ENCODE measurements around the gene LDLRAD4.

Gene LDLRAD4

GRCh38 chr18:13500227-13500865, 281.8 kb downstream of the LDLRAD4 start:
- Histone ChIP-seq H3K23ac (ENCODE audit: low read depth, low read length, poor library complexity) (no peak overlapping the region), H3K9ac (ENCODE audit: low read depth, low read length, poor library complexity) (no peak overlapping the region), H4K91ac (ENCODE audit: low read depth, low read length, poor library complexity) (no peak overlapping the region), H3K4me1 (ENCODE audit: control insufficient read depth in 2 of 2, insufficient read depth in 1 of 2, low read depth in 1 of 2, low read length in 2 of 2) (peaks cover 7 to 8% of the 10 kb centered on the region in 2 donors), H3K18ac (ENCODE audit: low read length) (peak overlapping the region; percentile 76), H3K14ac (ENCODE audit: low read length) (no peak overlapping the region), H3K4me3 (ENCODE audit: low read length in 2 of 2) (peak overlapping the region in 1 of 2 donors; percentile 16), H2AK5ac (ENCODE audit: low read depth, low read length) (no peak overlapping the region), H2BK15ac (ENCODE audit: low read length) (no peak overlapping the region), H4K8ac (ENCODE audit: low read depth, low read length) (no peak overlapping the region), H2BK12ac (ENCODE audit: low read length) (peak overlapping the region; percentile 8), H3K79me1 (ENCODE audit: low read depth, low read length) (no peaks in the 10 kb centered on the region), H3K27ac (replicated peaks; ENCODE audit: low read length) (no peak overlapping the region), H3K36me3 (replicated peaks in 1 of 2; ENCODE audit: control insufficient read depth in 2 of 2, insufficient read depth in 2 of 2, low read length in 2 of 2) (no peaks in the 10 kb centered on the region), H3K27me3 (ENCODE audit: control insufficient read depth in 3 of 3, insufficient read depth in 3 of 3, low read depth in 1 of 3, low read length in 3 of 3) (peaks cover 0 to 3% (median 0%) of the 10 kb centered on the region in 3 experiments), H3K4me2 (ENCODE audit: insufficient read depth, low read length, poor library complexity, severe bottlenecking) (peak overlapping the region; percentile 34), H2BK5ac (ENCODE audit: low read length) (no peak overlapping the region), H3K4ac (ENCODE audit: low read length) (no peak overlapping the region), H2BK120ac (ENCODE audit: low read depth, low read length) (no peak overlapping the region), H3K9me3 (replicated peaks in 1 of 2; ENCODE audit: control insufficient read depth in 2 of 2, insufficient read depth in 1 of 2, low read depth in 1 of 2, low read length in 2 of 2) (peaks cover 4 to 11% of the 10 kb centered on the region in 2 donors), H2AFZ (ENCODE audit: low read length) (peak overlapping the region; percentile 92)
- DNase-seq (ENCODE audit: low spot score): peak; percentile 24
- no CpG with 5 or more reads among the region's 23 CpGs for WGBS, 2 donors (ENCODE audit: extremely low coverage in 2 of 2, insufficient read length in 2 of 2, insufficient replicate concordance in 1 of 2)

GRCh38 chr18:13500869-13501542, 282.4 kb downstream of the LDLRAD4 start:
- no peak for DNase-seq (ENCODE audit: low spot score)
- no peak overlapping the region for H3K4me3 ChIP-seq (ENCODE audit: low read length in 2 of 2)

DNA sequence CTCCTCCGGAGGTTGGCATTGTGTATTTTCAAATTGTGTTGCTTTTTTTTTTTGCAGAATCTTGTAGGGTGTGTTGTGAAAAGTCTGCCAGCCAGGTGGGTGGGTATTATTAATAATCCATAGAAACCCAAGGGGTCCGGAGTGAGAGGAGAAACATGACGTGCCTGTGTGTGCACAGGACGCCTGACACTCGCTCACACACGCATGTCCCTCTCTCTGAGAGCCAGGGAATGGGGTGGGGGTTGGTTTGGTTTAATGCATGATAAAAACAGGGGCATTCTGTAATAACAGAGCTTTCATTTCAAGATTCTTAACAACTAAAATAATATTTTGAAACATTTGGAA, 283.0 kb downstream of the LDLRAD4 start:
- no peak overlapping the region for H2BK15ac ChIP-seq (ENCODE audit: low read length)
- peaks cover 0 to 3% (median 0%) of the 10 kb centered on the region in 3 experiments for H3K27me3 ChIP-seq (ENCODE audit: control insufficient read depth in 3 of 3, insufficient read depth in 3 of 3, low read depth in 1 of 3, low read length in 3 of 3)
- peaks cover 7 to 11% of the 10 kb centered on the region in 2 donors for H3K9me3 ChIP-seq (replicated peaks in 1 of 2; ENCODE audit: control insufficient read depth in 2 of 2, insufficient read depth in 1 of 2, low read depth in 1 of 2, low read length in 2 of 2)
- H2BK12ac ChIP-seq (ENCODE audit: low read length): no peak overlapping the region
- H3K4me2 ChIP-seq (ENCODE audit: insufficient read depth, low read length, poor library complexity, severe bottlenecking): no peak overlapping the region
- no peaks in the 10 kb centered on the region for H3K79me1 ChIP-seq (ENCODE audit: low read depth, low read length)
- H4K91ac ChIP-seq (ENCODE audit: low read depth, low read length, poor library complexity): no peak overlapping the region
- no peak overlapping the region for H3K14ac ChIP-seq (ENCODE audit: low read length)
- H2BK5ac ChIP-seq (ENCODE audit: low read length): no peak overlapping the region
- no CpG with 5 or more reads among the region's 6 CpGs for WGBS, 2 donors (ENCODE audit: extremely low coverage in 2 of 2, insufficient read length in 2 of 2, insufficient replicate concordance in 1 of 2)
- H3K18ac ChIP-seq (ENCODE audit: low read length): no peak overlapping the region
- no peak overlapping the region for H3K9ac ChIP-seq (ENCODE audit: low read depth, low read length, poor library complexity)
- H2BK120ac ChIP-seq (ENCODE audit: low read depth, low read length): no peak overlapping the region
- no peak overlapping the region for H2AK5ac ChIP-seq (ENCODE audit: low read depth, low read length)
- no peak overlapping the region for H3K4me3 ChIP-seq (ENCODE audit: low read length in 2 of 2)
- H2AFZ ChIP-seq (ENCODE audit: low read length): no peak overlapping the region
- no peak overlapping the region for H3K27ac ChIP-seq (replicated peaks; ENCODE audit: low read length)
- H3K36me3 ChIP-seq (replicated peaks in 1 of 2; ENCODE audit: control insufficient read depth in 2 of 2, insufficient read depth in 2 of 2, low read length in 2 of 2): no peaks in the 10 kb centered on the region
- H4K8ac ChIP-seq (ENCODE audit: low read depth, low read length): no peak overlapping the region
- no peak overlapping the region for H3K23ac ChIP-seq (ENCODE audit: low read depth, low read length, poor library complexity)
- no peak overlapping the region for H3K4ac ChIP-seq (ENCODE audit: low read length)
- peaks cover 7 to 8% of the 10 kb centered on the region in 2 donors for H3K4me1 ChIP-seq (ENCODE audit: control insufficient read depth in 2 of 2, insufficient read depth in 1 of 2, low read depth in 1 of 2, low read length in 2 of 2)
- no peak for DNase-seq (ENCODE audit: low spot score)

More at GRCh38 chr18:13500869-13501542, 282.4 kb downstream of the LDLRAD4 start:
- H4K8ac ChIP-seq (ENCODE audit: low read depth, low read length): no peak overlapping the region
- H3K27me3 ChIP-seq (ENCODE audit: control insufficient read depth in 3 of 3, insufficient read depth in 3 of 3, low read depth in 1 of 3, low read length in 3 of 3): peaks cover 0 to 3% (median 0%) of the 10 kb centered on the region in 3 experiments
- peak overlapping the region; percentile 21 for H3K18ac ChIP-seq (ENCODE audit: low read length)
- WGBS, 2 donors (ENCODE audit: extremely low coverage in 2 of 2, insufficient read length in 2 of 2, insufficient replicate concordance in 1 of 2): no CpG with 5 or more reads among the region's 10 CpGs
- peaks cover 7 to 8% of the 10 kb centered on the region in 2 donors for H3K4me1 ChIP-seq (ENCODE audit: control insufficient read depth in 2 of 2, insufficient read depth in 1 of 2, low read depth in 1 of 2, low read length in 2 of 2)
- H3K79me1 ChIP-seq (ENCODE audit: low read depth, low read length): no peaks in the 10 kb centered on the region
- peaks cover 7 to 11% of the 10 kb centered on the region in 2 donors for H3K9me3 ChIP-seq (replicated peaks in 1 of 2; ENCODE audit: control insufficient read depth in 2 of 2, insufficient read depth in 1 of 2, low read depth in 1 of 2, low read length in 2 of 2)
- no peak overlapping the region for H2BK15ac ChIP-seq (ENCODE audit: low read length)
- no peak overlapping the region for H3K4me2 ChIP-seq (ENCODE audit: insufficient read depth, low read length, poor library complexity, severe bottlenecking)
- no peak overlapping the region for H3K27ac ChIP-seq (replicated peaks; ENCODE audit: low read length)
- H3K14ac ChIP-seq (ENCODE audit: low read length): no peak overlapping the region
- H3K9ac ChIP-seq (ENCODE audit: low read depth, low read length, poor library complexity): no peak overlapping the region
- no peak overlapping the region for H3K23ac ChIP-seq (ENCODE audit: low read depth, low read length, poor library complexity)
- no peak overlapping the region for H2BK5ac ChIP-seq (ENCODE audit: low read length)
- H3K36me3 ChIP-seq (replicated peaks in 1 of 2; ENCODE audit: control insufficient read depth in 2 of 2, insufficient read depth in 2 of 2, low read length in 2 of 2): no peaks in the 10 kb centered on the region
- H4K91ac ChIP-seq (ENCODE audit: low read depth, low read length, poor library complexity): no peak overlapping the region
- no peak overlapping the region for H2AK5ac ChIP-seq (ENCODE audit: low read depth, low read length)
- no peak overlapping the region for H3K4ac ChIP-seq (ENCODE audit: low read length)
- no peak overlapping the region for H2AFZ ChIP-seq (ENCODE audit: low read length)
- no peak overlapping the region for H2BK120ac ChIP-seq (ENCODE audit: low read depth, low read length)
- no peak overlapping the region for H2BK12ac ChIP-seq (ENCODE audit: low read length)

DNA sequence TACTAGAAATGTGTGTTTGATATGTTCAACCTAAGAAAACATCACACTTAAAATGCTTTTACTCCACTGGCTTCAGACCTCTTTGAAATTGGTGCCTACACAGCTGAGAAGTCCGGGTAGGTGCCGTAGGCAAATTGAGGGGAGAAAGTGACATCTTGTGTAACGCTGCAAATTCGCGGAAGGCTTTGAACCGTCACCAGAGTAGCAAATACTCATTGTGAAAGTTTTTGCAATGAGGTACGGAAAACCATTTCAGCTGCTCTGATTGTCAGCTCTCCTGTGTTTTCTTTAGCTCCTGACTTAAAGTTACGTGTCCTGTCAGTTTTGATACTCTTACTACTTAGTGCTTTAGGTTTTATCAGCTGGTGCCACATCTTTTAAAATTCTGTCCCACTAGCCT, 283.3 kb downstream of the LDLRAD4 start:
- no peak for DNase-seq (ENCODE audit: low spot score)
- Histone ChIP-seq H3K4me1 (ENCODE audit: control insufficient read depth in 2 of 2, insufficient read depth in 1 of 2, low read depth in 1 of 2, low read length in 2 of 2) (peaks cover 7 to 8% of the 10 kb centered on the region in 2 donors), H3K23ac (ENCODE audit: low read depth, low read length, poor library complexity) (no peak overlapping the region), H3K27me3 (ENCODE audit: control insufficient read depth in 3 of 3, insufficient read depth in 3 of 3, low read depth in 1 of 3, low read length in 3 of 3) (peaks cover 0 to 3% (median 0%) of the 10 kb centered on the region in 3 experiments), H3K4me2 (ENCODE audit: insufficient read depth, low read length, poor library complexity, severe bottlenecking) (no peak overlapping the region), H2BK120ac (ENCODE audit: low read depth, low read length) (no peak overlapping the region), H3K18ac (ENCODE audit: low read length) (no peak overlapping the region), H3K36me3 (replicated peaks in 1 of 2; ENCODE audit: control insufficient read depth in 2 of 2, insufficient read depth in 2 of 2, low read length in 2 of 2) (no peaks in the 10 kb centered on the region), H2BK15ac (ENCODE audit: low read length) (no peak overlapping the region), H4K8ac (ENCODE audit: low read depth, low read length) (no peak overlapping the region), H2AK5ac (ENCODE audit: low read depth, low read length) (no peak overlapping the region), H4K91ac (ENCODE audit: low read depth, low read length, poor library complexity) (no peak overlapping the region), H3K27ac (replicated peaks; ENCODE audit: low read length) (no peak overlapping the region), H2BK12ac (ENCODE audit: low read length) (no peak overlapping the region), H3K9ac (ENCODE audit: low read depth, low read length, poor library complexity) (no peak overlapping the region), H3K9me3 (replicated peaks in 1 of 2; ENCODE audit: control insufficient read depth in 2 of 2, insufficient read depth in 1 of 2, low read depth in 1 of 2, low read length in 2 of 2) (peaks cover 7 to 11% of the 10 kb centered on the region in 2 donors), H3K4ac (ENCODE audit: low read length) (no peak overlapping the region), H2BK5ac (ENCODE audit: low read length) (no peak overlapping the region), H3K14ac (ENCODE audit: low read length) (no peak overlapping the region), H2AFZ (ENCODE audit: low read length) (no peak overlapping the region), H3K79me1 (ENCODE audit: low read depth, low read length) (no peaks in the 10 kb centered on the region), H3K4me3 (ENCODE audit: low read length in 2 of 2) (no peak overlapping the region)
- WGBS, 2 donors (ENCODE audit: extremely low coverage in 2 of 2, insufficient read length in 2 of 2, insufficient replicate concordance in 1 of 2): no CpG with 5 or more reads among the region's 8 CpGs
